HG03439 (cell line): ENCODE data around the gene NAV3.

Experiments
- ATAC-seq: cut with Tn5 transposase; IDR thresholded peaks from one replicate; pipeline ENCODE4 v1.9.1; 2021; ENCODE audit warnings: mild to moderate bottlenecking, moderate library complexity; ENCODE audit not compliant: unreplicated experiment

NAV3 gene

DNA sequence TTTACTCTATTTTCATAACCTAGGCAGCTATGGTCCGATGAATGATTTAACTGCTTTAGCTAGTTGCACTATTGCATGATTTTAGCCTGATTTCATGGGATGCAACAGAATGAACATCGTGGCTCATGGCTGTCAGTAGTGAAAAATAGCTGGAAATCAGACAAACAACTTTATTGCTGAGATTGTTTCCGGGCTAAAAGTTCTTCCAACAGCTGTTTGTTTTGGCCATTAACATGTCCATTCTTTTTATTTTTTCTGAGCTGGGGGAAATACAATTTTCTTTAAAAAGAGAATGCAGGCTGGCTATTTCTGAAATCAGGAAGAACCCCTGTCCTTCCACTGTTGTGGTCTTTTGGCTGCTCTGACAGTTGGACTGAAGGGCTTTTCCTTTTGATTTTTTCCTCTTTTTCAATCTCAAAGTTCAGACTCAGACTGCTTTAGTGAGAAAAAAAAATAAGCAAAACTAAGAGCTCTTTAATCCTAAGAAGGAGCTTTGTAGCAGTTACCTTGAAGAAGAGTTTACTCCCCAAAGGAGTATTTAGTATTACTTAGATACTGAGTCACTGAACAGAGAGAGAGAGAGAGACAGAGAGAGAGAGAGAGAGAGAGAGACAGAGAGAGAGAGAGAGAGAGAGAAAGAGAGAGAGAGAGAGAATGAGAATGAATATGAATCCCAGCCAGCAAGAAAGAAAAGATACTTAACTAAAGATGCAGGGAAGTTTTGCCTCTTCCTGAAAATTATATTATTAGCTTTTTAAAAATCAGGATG, at the start of gene NAV3:
Gene NAV3, plus strand, starts transcription at position 312 of the 769 bp plus-strand sequence. CDS start 568 bp downstream, outside the sequence.
- no peak for ATAC-seq

GRCh38 chr12:77782034-77782433, 48.7 kb upstream of the NAV3 start:
- no peak for ATAC-seq

- ATAC-seq, result no peak
Measured at GRCh38 chr12:77782766-77783165, 47.9 kb upstream of the NAV3 start.

DNA sequence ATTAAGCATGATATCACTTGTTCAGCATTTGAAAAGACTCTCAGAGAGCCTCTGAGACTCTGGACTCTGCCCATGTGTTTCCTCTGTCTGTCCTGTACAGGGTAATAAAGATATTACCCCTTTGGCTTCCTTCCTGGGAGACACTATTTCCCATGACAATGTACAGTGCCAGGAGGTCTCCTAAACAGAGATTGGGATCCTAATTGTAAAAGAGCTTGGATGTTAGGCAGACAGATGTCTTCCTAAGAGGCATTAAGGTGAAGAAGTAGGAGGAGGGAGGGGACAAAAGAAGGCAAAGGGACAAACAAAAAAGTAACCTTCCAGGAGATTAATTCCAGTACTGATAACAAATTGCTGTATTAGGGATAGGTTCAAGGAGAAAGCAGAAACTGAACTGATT, 45.5 kb upstream of the NAV3 start:
- no peak for ATAC-seq

DNA sequence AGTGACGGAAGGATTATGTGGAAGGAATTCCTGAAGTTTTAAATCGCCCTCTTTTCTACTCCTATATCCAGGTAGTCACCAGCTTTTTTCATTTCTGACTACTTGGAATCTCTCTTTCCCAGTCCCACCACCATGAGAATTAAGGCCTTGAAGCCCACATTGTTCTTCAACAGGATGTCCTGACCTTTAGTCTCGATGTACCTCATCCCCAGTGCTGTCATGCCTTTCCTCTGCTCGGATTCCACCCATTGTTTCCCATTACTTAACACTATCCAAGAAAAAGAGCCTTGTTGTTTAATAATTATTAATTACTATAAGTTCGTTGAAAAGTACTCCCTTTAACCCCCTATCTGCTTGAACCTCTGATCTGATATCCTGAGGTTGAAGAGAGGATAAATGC, 44.0 kb upstream of the NAV3 start:
- no peak for ATAC-seq

DNA sequence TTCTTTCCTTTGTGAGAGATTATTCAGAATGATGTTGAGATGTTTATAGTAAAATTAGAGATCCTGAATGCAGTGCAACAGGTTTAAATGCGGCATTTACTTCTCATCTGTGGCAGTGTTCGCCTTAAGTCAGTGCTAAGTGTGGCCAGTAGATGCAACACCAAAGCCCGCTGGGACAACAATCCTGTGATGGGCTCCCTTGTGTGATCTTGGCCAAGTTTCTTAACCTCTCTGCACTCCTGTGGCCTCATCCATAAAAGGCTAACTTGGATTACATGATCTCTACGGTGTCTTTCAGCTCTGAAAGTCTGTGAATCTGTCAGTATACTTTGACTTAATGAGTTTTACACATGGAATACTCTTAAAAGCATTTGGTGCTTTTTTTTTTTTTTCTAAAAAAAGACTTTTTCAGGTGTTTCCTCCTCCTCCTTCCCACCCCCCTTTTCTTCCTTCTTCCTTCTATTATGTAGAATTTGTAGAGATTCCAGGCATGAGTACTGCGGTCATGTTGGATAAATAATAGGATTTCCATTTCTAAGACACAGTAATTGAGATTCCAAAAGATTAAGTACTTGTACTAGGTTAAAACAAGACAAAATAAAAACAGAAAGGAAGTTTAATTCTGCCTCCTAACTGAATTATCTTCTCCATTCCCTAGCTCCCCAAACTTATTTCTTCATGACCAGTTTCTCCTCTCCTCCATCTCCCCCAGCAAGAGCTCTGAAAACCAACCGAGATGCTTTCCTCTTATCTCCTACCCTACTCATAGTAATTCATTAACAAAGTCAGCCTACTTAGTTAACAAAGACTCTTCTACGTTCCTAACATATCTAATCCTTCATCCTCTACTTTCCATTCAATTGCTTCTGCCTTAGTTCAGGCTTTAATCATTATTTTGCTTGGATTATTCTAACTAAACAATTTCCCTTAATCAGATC, 42.2 kb upstream of the NAV3 start:
- ATAC-seq, result no peak

DNA sequence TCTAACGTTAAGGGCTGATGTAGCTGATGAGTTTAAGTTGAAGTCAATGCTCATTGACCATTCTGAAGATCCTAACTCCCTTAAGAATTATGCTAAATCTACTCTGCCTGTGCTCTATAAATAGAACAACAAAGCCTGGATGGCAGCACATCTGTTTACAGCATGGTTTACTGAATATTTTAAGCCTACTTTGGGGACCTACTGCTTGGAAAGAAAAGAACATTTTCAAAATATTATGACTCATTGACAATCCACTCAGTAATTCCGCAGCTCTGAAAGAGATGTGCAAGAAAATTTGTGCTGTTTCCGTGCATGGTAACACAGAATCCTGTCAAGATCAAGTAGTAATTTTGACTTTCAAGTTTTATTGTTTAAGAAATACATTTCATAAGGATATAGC, 35.0 kb upstream of the NAV3 start:
- no peak for ATAC-seq

- no peak for ATAC-seq
Measured at GRCh38 chr12:77796775-77797174, 33.9 kb upstream of the NAV3 start.

- ATAC-seq, result no peak
Measured at GRCh38 chr12:77800501-77800900, 30.2 kb upstream of the NAV3 start.

- no peak for ATAC-seq
Measured at GRCh38 chr12:77808534-77808933, 22.2 kb upstream of the NAV3 start.

DNA sequence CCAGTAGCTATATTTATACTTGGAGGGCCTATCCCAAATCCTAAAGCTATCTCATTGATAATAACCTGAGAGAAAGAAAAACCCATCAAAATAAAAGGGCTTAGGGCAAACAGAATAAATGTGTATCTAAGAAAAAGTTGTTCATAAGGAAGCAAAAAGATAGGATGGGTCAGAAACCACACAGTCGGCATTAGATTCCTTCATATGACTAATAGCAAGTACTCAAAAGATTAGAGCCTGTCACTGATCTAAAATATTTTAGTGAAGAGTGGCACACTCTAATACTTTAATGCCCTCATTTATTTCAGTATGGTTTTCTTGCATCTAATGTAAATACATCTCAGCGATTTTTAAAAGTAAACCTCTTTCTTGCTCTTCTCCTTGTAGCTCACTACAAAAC, 17.1 kb upstream of the NAV3 start:
- ATAC-seq, result no peak

- no peak for ATAC-seq
Measured at GRCh38 chr12:77814386-77814785, 16.3 kb upstream of the NAV3 start.

- no peak for ATAC-seq
Measured at GRCh38 chr12:77816196-77816595, 14.5 kb upstream of the NAV3 start.

- no peak for ATAC-seq
Measured at GRCh38 chr12:77817276-77817675, 13.4 kb upstream of the NAV3 start.

DNA sequence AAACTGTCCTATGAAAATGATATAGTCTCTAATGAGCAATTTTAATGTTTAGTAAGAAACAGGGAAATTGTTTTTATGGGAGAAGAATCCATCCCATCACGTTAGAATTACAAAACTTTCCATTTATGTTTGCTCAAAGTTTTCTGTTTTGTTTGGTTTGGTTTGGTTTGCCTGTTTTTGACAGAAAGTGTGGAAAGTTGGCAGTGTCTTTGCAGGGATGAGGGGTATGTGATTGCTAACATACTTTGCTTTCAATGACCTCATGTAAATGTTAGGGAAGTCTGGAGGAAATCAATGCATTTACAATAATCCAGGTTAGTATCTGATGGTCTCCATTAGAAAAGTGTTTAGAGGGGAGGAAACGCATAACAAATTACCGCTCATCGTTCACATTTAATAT, 12.3 kb upstream of the NAV3 start:
- ATAC-seq, result no peak

- ATAC-seq, result no peak
Measured at GRCh38 chr12:77821699-77822203, 8.9 kb upstream of the NAV3 start.

GRCh38 chr12:77833329-77833728, 2.6 kb downstream of the NAV3 start:
- no peak for ATAC-seq

DNA sequence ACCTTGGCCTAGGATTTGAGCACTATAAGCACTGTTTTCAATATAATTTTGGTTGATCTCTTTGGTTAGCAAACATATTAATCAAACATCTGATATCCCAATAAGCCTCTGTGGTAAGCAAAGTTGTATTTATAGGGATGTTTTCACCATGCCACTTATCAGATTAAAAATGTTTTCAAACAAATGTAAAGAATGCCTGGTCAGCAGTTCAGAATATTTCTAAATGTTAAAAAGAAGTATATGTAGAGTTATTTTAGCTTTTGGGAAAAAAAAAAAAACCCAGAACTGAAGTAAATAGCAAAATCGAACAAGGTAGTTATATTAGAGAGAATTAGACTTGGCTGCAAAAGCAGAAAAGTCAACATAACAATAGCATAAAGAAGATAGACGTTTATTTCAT, 3.9 kb downstream of the NAV3 start:
- no peak for ATAC-seq

DNA sequence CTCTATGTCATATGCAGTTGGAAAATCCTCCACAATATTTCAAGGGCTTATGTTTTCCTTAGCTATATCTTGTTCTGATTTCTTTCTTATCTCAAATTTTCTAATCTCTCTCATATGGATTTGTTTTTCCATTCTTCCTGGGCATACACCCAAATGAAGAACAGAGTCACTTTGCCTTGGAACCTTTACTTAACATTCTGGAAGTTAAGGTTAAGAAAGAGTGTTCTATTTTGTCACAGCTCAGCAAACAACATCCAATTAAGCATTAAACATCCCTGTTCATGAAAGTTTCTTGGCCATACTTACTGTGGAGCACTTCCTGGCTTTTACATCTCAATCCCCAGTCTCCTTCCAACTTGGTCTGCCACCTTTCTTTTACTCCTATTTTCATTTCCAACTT, 5.3 kb downstream of the NAV3 start:
- no peak for ATAC-seq

DNA sequence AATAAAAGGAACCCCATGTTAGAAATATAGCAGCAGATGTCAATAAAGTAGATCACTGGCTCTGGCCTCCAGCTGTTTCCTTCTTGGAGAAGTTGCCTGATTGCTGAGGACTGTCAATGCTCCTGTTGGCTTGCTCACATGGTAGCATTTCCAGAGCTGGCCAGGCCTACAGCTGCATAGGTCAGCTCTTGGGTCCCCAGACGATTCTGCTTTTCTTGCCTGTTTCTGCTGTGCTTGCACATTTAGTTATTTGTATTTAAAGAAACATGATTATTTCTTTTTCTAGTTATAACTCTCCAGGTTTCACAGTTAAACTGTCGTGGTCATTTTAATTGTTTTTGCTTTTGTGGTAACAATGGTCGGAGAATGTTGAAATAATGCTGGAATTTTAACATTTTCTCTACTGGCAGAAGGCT, 7.2 kb downstream of the NAV3 start:
- ATAC-seq, result no peak

DNA sequence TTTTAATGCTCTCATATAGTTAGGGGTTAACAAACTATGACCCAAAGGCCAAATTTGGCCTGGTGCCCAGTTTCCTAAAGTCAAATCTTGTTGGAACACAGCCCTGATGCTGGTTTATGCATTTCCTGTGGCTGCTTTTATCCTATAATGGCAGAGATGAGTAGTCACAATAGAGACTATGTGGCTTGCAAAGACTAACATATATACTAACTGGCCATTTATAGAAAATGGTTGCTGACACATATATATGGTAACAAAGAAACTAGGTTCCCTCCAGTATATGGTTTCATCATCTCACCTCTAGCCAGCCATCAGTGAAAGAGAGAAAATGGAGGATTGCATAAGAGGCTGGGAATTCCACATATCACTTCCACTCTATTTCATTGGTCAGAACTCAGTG, 10.8 kb downstream of the NAV3 start:
- no peak for ATAC-seq

DNA sequence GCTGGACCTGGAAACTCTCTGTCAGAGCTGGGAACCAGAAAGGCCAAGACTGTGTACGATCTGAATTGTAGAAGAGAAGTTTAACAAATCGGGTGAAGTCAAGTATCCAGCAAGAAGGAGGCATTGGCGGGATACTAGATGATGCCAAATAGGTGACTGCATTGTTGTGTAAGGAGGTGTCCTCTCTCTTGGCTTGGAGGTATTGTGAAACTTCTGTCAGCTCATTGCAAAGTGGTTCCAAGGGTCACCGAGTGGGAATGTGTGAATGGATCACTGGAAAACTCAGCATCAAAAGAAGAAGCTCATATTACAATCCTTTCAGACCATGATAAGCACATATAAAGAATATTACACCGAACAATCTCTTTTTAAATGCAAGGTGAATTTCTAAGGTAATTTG, 11.7 kb downstream of the NAV3 start:
- no peak for ATAC-seq
